T-helper 2 cell (primary cell): Measurements from ENCODE around the gene AJAP1.

Source experiments
- DNase-seq, 5 experiments: peaks; one replicate each; pipeline versions ENCODE4 v3.0.0 to v3.0.0-alpha.2; 2012 to 2022

Gene AJAP1

DNA sequence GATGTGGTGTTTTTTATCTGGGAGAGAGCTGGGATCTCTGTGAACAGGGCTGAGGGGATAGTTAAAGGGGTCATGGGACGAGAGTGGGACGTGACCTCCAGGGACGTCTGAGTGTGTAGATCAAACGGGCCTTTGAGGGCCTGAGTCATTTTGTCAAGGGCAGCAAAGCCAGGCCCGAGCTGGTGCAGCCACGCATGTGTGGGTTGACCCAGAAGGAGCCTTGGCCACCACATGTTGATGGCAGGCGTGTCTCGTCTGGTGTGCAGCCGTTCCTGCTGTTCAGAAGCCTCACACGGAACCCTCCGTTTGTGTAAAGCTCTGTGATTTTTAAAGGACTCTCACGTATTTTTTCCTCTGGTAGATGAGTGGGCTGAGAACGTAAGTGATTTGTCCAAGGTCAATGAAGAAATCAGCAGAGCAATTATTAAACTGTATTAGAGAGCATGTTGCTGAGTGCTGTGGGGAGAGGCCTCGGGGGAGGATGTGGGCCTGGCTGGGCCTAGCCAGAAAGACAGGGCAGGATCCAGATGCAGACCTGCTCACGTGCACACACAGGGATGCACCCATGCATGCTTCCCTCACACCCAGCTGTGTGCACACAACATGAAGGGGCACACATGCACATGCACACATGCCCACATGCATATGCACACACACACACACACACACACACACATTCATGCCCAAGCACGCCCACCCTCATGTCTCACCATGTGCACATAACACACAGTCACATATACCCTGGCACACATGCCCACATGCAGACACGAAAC is 89.8 kb downstream of the AJAP1 start:
- DNase-seq: no peak

GRCh38 chr1:4745560-4745959 is 91.2 kb downstream of the AJAP1 start:
- DNase-seq: no peak

DNA sequence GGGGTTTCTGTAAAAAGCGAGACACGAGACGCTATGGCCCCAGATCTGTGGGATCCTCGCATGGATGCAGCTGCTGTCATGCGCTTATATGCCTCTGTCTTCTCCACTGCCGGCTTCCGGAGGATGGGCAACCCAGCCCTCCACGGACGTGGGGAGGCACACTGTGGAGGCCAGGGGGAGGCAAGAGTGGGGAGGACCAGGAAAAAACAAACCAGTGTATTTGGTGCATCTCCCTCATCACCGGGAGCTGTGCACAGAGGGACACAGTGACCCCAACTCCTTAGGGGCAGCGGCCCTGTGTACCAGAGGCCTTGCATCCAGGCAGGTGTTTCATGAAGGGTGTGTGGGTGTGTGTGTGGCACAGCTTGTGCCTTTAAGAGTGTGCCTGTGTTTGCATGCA is 95.0 kb downstream of the AJAP1 start:
- DNase-seq: no peak

DNA sequence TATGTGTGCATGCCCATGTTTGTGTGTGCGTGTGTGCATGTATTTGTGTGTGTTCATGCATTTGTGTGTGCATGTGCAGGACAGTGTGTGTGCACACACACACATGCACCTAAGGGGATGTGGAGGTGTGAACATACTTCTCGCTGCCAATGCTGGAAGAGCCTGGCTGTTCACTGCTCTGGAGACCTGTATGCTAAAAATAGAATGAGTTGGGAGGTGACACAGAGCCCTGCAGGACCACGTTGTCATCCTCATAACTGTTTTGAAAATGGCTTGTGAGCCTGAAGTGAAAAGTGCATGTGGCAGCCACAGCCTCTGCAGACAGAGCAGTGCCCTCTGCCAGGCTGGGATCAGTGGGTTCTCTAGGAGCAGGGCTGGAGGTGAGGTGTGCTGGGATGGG is 95.8 kb downstream of the AJAP1 start:
- no peak for DNase-seq

DNA sequence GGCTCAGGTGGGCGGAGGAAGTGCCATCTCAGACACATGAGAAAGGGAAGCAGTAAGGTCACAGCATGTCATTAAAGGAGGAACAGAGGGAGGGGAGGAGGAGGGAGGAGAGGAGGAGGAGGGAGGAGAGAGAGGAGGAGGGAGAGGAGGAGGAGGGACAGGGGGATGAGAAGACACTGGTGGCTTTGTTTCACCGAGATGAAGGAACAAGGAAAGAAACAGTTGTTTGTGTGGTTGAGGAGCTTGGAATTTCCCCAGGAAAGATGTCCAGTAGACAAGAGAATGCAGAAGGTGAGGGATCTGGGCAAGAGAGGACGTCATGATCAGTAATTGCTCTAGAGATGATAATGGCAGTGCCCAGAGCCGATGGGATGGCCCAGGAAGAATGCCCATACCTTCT is 97.7 kb downstream of the AJAP1 start:
- no peak for DNase-seq

- DNase-seq: no peak
These were observed 100.4 kb downstream of the AJAP1 start for GRCh38 chr1:4754816-4755215.

DNA sequence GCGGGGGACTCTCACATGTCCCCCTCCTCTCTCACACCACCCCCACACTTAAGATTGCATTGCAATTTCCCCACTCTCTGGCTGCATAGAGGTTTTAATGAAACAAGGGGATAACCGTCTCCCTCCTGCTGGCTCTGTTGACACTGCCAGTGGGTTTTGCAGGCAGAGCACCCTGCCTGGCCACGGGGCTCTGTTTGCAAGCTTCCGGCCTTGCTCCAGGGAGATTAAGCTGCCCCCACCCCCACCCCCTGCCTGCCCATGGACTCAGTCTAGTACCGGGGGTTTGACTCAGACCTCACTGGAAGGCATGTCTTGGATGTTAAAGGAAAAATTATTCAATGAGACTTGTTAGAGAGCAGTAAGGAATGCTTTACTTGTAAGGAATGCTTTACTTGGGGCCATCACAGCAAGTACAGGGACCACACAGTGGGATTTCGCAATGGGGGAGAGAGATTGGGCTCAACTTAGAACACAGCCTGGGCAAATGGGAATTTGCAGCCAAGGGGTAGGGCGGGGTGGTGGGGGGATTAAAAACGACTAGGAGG is 101.0 kb downstream of the AJAP1 start:
- no peak for DNase-seq

GRCh38 chr1:4755864-4756504 is 101.6 kb downstream of the AJAP1 start:
- no peak for DNase-seq

DNA sequence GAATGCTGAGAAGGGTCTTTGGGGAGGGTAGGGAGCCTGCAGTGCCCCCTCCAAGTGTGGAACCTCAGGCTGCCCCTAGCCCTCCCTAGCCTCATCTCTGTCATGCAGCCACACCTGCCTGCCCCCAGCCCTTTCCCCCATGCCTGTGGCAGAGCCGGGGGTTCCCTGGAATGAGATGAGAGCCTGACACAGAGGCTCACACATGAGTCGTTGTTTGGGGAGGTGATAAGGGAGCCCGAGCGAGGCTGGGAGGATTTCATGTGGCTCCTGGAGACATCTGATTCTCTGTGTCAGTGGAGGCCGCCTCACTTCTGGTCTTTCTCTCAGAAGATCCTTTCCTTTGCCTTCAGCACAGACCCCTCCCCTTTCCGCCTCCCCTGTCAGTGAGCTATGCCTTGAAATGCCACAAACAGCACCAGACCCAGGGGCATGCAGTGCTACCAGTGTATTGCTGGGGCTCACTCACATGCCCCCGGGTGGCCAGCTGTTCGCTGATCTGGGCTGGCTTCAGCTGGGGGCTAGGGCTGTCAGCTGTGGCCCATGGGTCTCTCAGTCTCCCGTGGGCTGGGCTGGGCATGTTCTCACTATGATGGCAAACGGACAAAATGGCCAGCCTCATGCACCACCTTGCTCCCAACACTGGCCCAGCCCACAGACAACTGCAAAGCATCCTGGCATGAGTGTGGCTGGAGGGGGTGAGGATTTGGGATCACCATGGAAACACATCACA is 102.6 kb downstream of the AJAP1 start:
- no peak for DNase-seq

- DNase-seq: no peak
These were observed 105.3 kb downstream of the AJAP1 start for GRCh38 chr1:4759671-4760070.

DNA sequence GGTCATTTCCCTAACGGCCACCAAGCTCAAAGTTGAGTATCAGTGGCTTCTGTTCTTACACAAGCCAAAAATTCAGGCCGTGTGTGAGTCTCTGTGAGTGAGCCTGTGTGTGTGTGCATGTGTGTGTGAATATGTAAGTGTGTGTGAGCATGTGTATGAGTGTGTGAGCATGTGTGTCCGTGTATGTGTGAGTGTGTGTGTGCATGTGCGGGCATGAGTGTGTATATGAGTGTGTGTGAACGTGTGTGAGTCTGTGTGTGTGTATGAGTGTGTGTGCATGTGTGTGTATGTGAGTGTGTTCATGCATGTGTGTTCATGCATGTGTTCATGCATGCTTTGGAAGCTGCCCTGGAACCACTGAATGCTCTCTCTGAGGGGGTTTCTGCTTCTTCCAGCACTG is 105.7 kb downstream of the AJAP1 start:
- DNase-seq: no peak

- no peak for DNase-seq
These were observed 106.9 kb downstream of the AJAP1 start for GRCh38 chr1:4761324-4761723.

- no peak for DNase-seq
These were observed 107.7 kb downstream of the AJAP1 start for GRCh38 chr1:4762146-4762545.

GRCh38 chr1:4767308-4767707 is 112.9 kb downstream of the AJAP1 start:
- DNase-seq: no peak

GRCh38 chr1:4768553-4768952 is 114.1 kb downstream of the AJAP1 start:
- DNase-seq: no peak

GRCh38 chr1:4769516-4770280 is 115.3 kb downstream of the AJAP1 start:
- DNase-seq: no peak

GRCh38 chr1:4770713-4771112 is 116.3 kb downstream of the AJAP1 start:
- DNase-seq: no peak

DNA sequence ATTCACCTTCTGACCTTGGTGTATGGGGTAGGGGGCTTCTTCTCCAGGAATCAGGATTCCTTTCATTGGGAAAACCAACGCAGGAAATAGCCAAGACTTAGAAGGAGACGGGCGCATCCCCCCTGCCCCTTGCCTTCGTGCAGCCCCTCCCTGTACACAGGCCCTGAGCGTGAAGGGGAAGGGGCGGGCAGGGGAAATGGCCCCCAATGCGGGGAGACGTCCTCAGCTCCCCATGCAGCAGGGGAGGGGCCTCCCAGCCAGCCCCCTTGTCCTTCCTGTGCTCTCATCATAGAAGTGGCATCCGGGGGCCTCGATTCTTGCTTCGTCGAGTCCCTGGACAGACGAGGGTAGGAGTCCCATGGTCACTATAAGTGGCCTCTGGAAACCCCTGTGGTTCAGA is 116.9 kb downstream of the AJAP1 start:
- DNase-seq: no peak

GRCh38 chr1:4771721-4772120 is 117.3 kb downstream of the AJAP1 start:
- no peak for DNase-seq

- DNase-seq: no peak
These were observed 118.0 kb downstream of the AJAP1 start for GRCh38 chr1:4772294-4773010.

- no peak for DNase-seq
These were observed 118.8 kb downstream of the AJAP1 start for GRCh38 chr1:4773226-4773625.

GRCh38 chr1:4775506-4775905 is 121.1 kb downstream of the AJAP1 start:
- DNase-seq: no peak
